Caki2 (cell line): Measurements from ENCODE around the gene TNFRSF25. TPM values are rescaled to one million over a fixed set of nuclear protein-coding genes. Genes with fewer than 3 reads are reported as not detected.
"Not testable (repeated sequence)": the region's sequence is repeated elsewhere in the genome, so short reads cannot be mapped to it uniquely, and the experiment has no call there.

ENCODE experiments used
- DNase-seq: peaks from one replicate; pipeline ENCODE4 v3.0.0-alpha.2; 2015; ENCODE audit warnings: low read depth
- in situ Hi-C: cut with HindIII; loops from 2 replicates; pipeline ENCODE4 v1.10.0; 2016; ENCODE audit warnings: low sequenced_read_pairs, low pct_unique_long_range_greater_than_20kb, mixed read lengths
- total RNA-seq: library from RNA; depleted of rRNA; stranded (reverse); fragments of >200 nt; shearing (Covaris generic); gene quantifications from 2 replicates; pipeline ENCODE4 v1.2.3, GENCODE V29; 2014; ENCODE audit warnings: low replicate concordance

TNFRSF25 gene
- total RNA-seq, 1 experiment from 2014 or later: 4.3 TPM

DNA sequence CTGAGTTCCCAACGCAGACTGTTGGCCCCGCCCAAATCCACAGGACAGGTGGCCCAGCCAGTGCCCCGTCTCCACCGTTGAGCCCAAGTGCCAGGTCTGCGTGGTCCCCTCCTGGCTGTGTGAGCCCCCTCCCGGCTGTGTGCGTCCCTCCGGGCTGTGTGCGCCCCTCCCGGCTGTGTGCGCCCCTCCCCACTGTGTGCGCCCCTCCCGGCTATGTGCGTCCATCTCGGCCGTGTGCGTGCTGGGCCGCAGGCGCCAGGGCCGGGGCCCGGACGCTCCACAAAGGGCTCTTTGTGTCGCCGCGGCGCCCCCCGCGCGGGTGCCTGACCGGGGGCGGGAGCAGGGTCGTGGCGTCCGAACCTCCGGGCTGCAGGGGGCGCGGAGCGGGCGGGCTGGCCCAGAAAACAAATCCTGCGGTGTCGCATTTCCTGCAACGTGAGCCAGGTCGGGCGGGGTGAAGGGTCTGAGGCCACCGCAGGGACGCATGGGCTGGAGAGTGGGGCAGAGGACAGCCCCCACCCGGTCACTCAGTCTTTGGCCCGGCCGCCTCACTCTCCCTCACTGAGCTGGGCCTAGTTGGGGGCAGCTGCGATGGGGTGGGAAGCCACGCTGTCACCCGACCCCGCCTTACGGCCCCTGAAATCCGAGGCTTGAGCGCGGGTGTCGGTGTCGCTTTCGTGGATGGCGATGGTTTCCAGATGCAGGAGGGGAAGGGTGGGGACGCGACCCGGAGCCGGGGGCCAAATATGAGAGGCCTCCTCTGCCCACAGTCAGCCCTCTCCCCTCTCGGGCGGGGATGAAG, 18.8 kb downstream of the TNFRSF25 start:
- no peak for DNase-seq
- in situ Hi-C loops: no loop called here

DNA sequence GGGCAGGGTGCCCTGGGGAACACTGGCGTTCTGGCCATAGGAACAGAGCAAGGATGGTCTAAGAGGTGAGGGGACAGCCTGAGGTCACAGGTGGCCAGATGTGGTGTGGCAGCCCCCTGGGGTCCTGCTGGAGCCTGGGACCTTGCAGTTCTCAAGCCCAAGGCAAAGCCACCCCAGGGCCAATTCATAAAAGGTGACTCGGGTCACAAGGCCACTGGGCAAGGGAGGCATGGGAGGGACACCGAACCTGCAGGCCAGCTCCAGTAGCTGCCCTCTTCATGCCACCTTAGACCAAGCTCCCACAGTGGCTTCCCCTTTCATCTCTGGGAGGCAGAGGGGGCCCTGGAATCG, 19.3 kb downstream of the TNFRSF25 start:
- DNase-seq: no peak
- in situ Hi-C loops: no loop called here

DNA sequence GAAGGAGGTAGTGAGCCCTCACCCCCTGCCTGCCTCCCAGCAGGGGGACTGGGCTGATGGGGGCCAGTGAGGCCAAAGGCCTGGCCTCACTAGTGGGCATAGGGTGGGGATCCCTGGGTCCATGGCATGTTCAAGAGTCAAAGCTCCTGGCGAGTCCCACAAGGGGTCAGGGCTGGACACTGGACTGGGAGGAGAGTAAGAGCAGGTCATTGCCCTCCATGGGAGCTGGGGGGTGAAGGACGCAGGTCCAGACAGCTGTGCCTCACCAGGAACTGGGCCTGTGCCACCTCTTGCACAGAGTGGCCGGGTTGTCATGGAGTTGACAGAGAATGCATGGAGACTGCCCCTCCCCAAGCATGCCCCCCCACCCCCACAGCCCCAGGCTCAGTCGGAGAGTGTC, 20.0 kb downstream of the TNFRSF25 start:
- DNase-seq, in situ Hi-C loops: not testable (repeated sequence)

DNA sequence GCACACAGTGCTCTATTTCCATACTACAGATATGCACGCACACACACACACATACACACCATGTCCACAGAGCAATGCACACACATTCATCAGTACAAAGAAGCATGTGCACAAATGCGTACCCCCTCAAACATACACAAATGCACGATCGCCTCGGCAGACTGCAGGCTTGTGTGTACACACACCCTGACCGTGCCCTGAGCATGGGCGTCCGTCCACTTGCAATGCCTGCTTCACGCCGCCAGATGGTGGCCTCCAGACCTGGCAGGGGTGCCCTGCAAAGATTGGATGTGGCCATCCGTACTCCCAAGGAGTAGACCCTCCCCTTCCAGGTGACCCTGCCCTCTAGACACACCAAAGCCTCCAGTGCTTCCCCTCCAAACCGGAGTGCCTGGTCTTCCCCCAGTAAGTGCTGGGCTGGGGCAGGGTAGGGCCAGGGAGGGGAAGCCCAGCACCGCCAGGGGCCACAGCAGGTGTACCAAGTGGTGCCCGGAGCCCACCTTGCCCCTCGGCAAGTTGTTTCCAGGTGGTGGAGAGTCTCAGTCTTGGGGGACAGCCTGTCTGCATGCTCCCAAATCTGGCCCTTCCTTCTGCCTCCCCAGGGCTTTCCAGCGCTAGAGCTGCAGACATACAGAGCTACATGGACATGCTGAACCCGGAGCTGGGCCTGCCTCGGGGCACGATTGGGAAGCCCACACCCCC, 20.8 kb downstream of the TNFRSF25 start:
- in situ Hi-C loops: no loop called here
- no peak for DNase-seq

DNA sequence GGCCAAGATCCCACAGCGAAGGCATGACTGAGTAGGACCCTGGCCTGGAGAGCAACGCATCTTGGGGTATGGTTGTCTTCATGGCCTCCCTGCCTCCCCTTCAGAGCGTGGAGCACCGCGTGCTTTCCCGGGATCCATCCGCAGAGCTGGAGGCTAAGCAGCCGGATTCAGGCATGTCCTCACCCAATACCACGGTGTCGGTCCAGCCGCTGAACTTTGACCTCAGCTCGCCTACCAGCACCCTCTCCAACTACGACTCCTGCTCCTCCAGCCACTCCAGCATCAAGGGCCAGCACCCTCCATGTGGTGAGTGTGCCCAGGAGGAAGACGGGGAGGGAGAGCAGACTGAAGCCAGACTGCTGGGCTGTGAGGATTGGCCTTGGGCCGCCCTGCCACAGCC, 21.6 kb downstream of the TNFRSF25 start:
- in situ Hi-C loops: no loop called here
- DNase-seq: no peak

DNA sequence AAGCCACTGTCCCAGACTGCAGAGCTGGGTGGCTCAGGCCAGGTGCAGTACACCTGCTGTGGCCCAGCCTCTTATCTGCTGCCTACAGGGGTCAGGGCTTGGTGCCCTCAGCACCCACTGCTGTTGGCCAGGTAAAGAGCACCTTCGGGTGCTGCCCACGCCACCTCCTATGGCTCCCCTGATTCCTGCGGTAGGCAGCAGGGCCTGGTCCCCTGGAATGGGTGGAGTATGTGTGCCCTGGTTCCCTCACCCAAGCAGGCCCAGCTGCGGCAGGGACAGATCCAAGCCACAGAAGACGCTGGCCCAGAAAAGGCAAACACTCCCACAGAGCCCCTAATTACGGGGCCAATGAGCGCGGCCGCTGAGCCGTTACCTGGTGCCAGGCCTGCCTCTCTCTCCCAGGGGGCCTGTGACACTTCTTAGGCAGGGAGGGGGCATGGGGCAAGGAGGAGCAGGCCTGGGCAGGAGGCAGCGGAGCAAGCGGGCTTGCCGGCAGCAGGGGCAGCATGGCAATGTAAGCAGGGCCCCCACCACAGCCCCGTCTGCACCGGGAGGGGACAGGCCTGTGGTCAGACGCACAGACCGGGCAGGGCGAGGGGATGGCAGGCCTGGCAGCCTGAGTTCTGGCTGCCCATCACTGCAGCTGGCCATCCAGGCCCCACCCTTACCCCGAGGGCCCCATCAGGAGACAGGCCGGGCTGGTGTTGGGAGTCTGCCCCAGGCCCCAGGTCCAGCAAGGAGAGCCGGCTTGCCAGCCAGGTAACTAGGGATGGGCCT, 22.4 kb downstream of the TNFRSF25 start:
- in situ Hi-C loops: no loop called here

DNA sequence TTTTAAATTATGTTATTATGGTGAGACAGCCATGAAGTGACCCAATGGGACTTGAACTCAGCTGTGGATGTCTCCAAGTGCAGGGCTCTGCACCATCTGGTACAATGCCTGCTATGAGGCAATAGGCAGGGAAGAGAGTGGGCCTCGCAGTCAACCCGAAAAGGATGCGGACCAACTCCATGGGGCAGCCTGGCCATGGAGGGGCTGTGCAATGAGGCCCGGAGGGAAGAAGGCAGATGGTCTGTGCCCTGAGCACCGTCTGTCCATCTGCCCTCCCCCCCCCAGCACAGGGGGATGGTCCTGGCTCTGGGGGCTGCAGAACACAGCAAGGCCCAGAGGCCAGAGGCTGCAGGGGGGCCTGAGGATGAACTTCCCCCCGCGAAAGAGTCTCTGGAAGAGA, 24.4 kb downstream of the TNFRSF25 start:
- in situ Hi-C loops: no loop called here
- DNase-seq: no peak

More for the DNA sequence above, 22.4 kb downstream of the TNFRSF25 start:
- no peak for DNase-seq

DNA sequence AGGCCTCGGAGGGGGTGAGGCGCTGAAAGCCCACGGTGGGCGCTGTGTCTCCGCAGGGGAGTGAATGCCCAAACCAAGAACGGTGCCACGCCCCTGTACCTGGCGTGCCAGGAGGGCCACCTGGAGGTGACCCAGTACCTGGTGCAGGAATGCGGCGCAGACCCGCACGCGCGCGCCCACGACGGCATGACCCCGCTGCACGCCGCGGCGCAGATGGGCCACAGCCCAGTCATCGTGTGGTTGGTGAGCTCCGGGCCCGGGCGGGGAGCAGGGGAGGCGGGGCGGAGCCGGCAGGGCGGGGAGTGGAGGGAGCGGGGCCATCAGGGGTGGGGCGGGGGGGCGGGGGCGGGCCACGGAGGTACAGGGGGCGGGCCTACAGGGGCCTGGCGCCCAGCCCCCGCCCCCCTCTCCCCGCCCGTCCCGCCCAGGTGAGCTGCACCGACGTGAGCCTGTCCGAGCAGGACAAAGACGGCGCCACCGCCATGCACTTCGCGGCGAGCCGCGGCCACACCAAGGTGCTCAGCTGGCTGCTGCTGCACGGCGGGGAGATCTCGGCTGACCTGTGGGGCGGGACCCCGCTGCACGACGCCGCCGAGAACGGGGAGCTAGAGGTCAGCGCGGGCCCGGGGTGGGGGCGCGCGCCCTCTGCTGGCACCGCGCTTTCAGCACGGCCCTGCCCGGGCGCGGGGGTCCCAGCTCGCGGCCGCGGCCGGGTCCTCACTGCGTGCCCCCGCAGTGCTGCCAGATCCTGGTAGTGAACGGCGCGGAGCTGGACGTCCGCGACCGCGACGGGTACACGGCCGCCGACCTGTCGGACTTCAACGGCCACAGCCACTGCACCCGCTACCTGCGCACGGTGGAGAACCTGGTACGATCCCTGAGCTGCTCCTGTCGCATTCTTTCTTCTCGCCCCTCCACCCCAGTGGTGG, 25.5 kb downstream of the TNFRSF25 start:
- in situ Hi-C loops: no loop called here
- peak; percentile 73 for DNase-seq

DNA sequence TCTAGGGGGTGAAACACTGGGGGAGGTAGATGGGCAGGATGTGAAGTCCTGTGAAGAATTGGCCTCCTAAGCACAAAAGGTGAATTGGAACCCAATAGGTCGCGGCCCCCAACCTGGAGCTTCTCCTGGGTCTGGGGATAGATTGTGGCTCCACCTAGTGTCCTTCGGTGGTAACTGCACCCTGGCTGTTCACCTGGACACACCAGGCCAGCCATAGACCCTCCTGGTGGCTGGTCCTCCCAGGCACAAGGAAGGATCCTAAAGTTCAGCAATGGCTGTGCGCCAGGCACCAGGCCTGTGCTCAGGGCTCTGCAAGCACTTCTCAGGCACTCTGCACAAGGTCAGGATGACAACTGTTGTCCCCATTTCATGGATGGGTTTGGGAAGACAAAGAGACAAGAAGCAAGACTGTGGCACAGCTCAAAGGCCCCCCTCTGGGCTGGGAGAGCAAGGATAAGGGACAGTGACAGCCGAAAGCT, 27.9 kb downstream of the TNFRSF25 start:
- in situ Hi-C loops: no loop called here
- DNase-seq: peak; percentile 74

DNA sequence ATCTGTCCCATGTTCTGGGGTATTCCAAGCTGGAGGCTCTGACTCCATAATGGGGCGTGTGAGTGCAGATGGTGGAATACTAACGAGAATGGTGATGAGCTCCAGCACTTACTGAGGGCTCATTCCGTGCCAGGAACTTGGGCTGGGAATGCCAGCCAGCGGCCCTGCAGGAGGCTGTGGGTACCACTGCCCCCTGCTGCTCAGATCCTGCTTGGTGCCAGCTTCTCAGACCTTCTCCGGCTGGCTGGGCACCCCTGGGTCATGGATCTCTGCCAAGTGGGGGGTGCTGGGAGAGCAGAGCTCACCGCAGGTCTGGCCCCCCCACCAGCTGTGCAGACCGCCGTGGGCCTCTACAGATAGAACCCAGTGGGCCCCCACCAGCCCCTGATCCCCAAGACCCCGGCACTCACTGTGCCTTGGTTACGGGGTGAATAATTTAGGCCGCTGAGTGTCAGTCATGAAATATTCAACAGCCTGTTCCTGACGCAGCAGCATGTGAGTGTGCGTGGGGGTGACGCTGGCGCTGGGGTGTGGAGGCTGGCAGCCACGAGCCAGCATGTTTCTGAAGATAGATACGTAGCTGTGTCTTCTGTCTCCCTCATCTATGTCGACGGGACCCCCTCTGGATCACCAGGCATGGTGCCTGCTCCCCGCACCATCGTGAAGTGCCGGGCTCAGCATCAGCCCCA, 28.8 kb downstream of the TNFRSF25 start:
- in situ Hi-C loops: not testable (repeated sequence)

DNA sequence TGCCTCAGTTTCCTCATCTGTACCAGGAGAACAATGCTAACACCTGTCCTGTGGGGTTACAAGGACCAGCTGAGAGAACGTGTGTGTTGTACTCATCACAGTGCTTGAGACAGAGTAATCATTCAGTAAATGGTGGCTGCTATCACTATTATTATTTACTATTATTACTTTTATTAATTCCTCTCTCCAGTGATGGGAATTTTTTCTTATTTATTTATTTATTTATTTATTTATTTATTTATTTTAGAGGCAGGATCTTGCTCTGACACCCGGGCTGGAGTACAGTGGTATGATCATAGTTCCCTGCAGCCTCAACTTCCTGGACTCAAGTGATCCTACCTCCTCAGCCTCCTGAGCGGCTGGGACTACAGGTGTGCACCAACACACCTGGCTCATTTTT, 29.7 kb downstream of the TNFRSF25 start:
- in situ Hi-C loops, DNase-seq: not testable (repeated sequence)

More for the DNA sequence above, 28.8 kb downstream of the TNFRSF25 start:
- peak; percentile 80 for DNase-seq

DNA sequence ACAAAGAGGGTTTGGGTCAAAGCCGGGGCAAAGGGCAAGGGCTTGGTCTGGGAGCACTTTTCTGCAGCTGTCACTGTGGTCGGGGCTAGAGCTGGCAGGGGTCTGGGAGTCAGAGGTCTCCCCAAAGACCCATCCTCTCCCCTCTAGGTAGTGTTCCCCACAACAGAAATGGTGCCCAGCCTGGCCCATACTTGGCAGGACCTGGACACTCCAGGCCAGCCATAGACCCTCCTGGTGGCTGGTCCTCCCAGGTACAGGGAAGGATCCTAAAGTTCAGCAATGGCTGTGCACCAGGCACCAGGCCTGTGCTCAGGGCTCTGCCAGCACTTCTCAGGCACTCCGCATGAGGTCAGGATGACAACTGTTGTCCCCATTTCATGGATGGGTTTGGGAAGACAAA, 30.4 kb downstream of the TNFRSF25 start:
- DNase-seq: no peak
- in situ Hi-C loops: no loop called here

DNA sequence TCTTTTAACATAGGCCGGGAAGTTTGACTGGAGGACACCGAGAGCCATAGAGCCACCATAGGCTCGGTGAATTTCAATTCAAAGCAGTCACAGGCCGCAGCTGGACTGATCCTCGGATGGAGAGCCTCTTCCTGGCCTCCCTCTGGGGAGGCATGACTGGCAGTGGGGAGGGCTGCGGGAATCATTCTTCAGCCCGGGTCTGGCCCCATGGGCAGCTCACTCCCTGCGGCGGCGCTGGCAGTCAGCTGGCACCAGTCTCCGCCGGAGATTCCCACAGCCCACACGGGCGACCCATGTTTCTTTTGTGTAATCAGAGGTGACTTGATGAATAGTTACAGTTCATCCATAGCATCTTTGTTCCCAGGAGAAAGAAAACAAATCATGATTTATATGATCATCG, 30.8 kb downstream of the TNFRSF25 start:
- DNase-seq: no peak
- in situ Hi-C loops: no loop called here

DNA sequence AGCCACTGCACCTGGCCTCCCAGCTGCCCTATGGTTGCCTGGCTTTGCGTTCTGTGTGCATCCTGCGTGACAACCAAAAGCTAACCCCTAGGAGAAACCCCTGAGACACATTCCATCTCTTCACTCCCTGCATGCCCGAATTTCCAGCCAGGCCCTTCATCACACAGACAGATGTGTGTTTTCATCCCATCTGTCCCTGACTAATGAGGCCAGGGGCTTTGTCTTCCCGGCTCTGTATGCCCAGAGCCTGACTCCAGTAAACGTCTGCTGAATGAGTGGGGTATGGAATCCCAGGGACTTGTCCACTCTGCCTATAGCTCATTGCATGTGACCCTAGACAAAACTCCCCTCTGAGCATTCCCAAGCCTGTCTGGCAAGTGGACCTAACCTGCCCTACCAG, 31.8 kb downstream of the TNFRSF25 start:
- in situ Hi-C loops: no loop called here
- DNase-seq: no peak

DNA sequence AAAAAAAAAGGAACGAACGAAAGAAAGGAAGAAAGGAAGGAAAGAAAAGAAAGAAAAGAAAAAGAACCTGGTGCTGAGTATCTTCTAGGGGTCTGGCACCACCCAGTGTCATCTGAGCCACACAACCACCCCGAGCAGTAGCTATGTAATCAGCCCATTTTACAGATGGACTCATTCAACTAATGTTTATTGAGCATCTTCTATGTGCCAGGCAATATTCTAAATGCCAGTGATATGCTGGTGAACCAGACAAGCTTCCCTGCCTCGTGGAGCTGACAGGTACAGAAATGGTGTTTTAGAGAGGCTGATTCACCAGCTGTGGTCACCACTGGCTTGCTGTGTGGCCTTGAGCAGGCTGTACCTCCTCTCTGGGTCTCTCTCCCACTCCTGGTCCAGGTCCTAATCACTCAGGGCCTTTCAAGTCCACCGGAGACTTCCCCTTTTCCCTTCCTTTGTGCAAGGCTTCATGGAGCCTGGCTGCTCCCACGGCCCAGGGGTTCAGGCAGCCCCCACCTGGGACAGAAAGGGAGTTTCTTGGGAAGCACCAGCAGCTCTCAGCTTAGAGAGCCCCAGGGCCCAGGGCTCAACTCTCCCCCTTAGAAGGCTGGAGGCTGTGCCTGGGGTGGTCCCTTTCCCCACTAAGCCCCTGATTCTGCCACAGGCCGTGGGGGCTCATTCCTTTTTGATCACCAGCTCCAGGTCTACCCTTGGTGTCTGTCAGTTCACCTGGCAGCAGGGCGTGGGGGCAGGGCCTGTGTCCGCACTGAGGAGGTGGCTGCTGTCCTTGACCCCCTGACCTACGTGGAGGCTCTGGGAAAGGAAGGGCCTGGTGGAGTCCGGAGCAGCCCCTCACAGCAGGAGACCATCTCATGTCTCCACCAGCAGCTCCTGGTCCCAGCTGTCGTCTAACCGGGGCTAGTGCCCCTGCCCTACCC, 34.1 kb downstream of the TNFRSF25 start:
- in situ Hi-C loops: not testable (repeated sequence)

DNA sequence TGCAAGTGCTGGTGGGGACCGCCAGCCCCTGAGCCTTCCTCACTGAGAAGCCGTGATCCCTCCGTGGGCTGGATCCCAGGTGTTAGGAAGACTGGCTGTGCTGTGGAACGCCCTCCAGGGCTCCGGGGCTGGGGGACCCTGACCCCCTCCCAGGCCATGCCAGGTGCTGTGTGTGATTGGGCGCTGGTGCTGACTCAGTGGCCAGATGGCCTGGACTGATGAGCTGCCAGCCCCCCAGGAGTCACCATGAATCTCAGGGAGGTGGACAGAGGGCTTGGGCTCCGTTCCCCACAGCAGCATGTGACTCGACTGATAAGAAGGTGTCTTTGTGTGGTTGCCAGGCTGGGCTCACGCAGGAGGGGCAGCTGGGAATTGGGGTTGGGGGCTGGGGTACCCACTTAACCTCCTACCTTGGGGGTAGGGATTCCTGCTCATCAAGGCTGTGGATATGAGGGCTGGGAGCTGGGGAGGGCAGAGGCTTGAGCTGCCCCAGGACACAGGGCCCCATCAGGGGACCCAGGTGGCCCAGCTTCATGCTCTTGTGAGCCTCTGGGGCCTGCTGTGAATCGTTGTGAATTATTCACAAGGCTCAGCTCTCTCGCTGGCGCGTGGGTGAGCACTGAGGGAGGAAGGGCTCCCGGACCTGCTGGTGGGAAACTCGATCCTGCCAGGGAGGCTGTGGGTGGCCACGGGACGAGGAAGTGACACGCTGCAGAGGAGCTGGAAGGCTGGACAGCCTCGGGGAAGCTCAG, 36.1 kb downstream of the TNFRSF25 start:
- in situ Hi-C loops: not testable (repeated sequence)

More for the DNA sequence above, 34.1 kb downstream of the TNFRSF25 start:
- not testable (repeated sequence) for DNase-seq

More for the DNA sequence above, 36.1 kb downstream of the TNFRSF25 start:
- peak; percentile 31 for DNase-seq
